ENCODE data around the gene JAG1.

Gene JAG1

GRCh38 chr20:10701607-10702006, 27.8 kb upstream of the JAG1 start:
- no peak for TF ChIP-seq CTCF (IDR thresholded peaks at IDR 0.05; ENCODE audit: low read depth, low read length, missing control alignments)

GRCh38 chr20:10699941-10700340, 26.1 kb upstream of the JAG1 start:
- H3K4me3 ChIP-seq (replicated peaks; ENCODE audit: low read depth, low read length): no peak overlapping the region
- TF ChIP-seq CTCF (IDR thresholded peaks at IDR 0.05; ENCODE audit: low read depth, low read length, missing control alignments): no peak
- no peak for DNase-seq (ENCODE audit: extremely low read depth, low read depth)

More at GRCh38 chr20:10701607-10702006, 27.8 kb upstream of the JAG1 start:
- no peak overlapping the region for H3K4me3 ChIP-seq (replicated peaks; ENCODE audit: low read depth, low read length)
- no peak for DNase-seq (ENCODE audit: extremely low read depth, low read depth)

- TF ChIP-seq CTCF (IDR thresholded peaks at IDR 0.05; ENCODE audit: low read depth, low read length, missing control alignments): no peak
- DNase-seq (ENCODE audit: extremely low read depth, low read depth): no peak
- no peak overlapping the region for H3K4me3 ChIP-seq (replicated peaks; ENCODE audit: low read depth, low read length)
Observed at GRCh38 chr20:10699489-10699888, 25.7 kb upstream of the JAG1 start.

DNA sequence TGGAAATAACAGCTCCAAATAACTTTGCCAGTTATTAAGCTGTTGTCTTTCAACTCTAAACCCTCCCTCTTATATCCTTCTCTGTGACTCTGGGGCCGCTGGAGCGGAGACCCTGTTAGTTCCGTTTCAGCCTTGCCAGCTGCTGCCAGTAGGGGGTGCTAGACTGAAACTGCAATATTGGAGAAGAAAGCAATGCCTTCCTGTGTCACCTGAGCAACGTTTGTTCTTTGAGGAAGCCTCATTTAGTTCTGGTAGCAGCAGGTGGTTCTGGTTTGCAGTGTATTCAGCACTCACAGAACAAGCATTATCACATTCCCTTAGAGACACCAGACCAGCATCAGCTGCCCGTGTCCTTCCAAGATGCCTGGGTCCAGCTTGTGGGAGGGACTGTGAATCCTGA, 22.9 kb upstream of the JAG1 start:
- DNase-seq (ENCODE audit: extremely low read depth, low read depth): no peak
- H3K4me3 ChIP-seq (replicated peaks; ENCODE audit: low read depth, low read length): no peak overlapping the region
- TF ChIP-seq CTCF (IDR thresholded peaks at IDR 0.05; ENCODE audit: low read depth, low read length, missing control alignments): peak; percentile 77

GRCh38 chr20:10689385-10689784, 15.6 kb upstream of the JAG1 start:
- no peak for DNase-seq (ENCODE audit: extremely low read depth, low read depth)
- TF ChIP-seq CTCF (IDR thresholded peaks at IDR 0.05; ENCODE audit: low read depth, low read length, missing control alignments): no peak
- no peak overlapping the region for H3K4me3 ChIP-seq (replicated peaks; ENCODE audit: low read depth, low read length)

DNA sequence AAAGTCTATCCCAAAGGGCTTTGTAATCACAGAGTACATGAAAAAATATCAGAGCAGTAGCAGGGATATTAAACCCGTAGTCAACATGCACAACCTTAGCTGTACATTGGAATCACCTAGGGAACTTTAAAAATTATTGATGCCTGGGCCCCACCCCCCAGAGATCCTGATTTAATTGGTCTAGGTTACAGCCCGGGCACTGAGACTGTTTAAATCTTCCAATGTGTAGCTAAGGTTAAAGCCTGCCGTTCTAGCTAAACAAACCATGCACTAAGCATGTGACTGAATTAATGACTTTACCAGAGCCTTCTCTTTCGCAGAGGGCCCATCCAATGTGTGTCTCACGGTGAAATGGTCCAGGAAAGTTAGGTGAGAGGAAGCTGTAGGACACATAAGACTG, 14.1 kb upstream of the JAG1 start:
- no peak overlapping the region for H3K4me3 ChIP-seq (replicated peaks; ENCODE audit: low read depth, low read length)
- no peak for DNase-seq (ENCODE audit: extremely low read depth, low read depth)
- TF ChIP-seq CTCF (IDR thresholded peaks at IDR 0.05; ENCODE audit: low read depth, low read length, missing control alignments): no peak

- TF ChIP-seq CTCF (IDR thresholded peaks at IDR 0.05; ENCODE audit: low read depth, low read length, missing control alignments): no peak
- DNase-seq (ENCODE audit: extremely low read depth, low read depth): no peak
Observed at GRCh38 chr20:10686356-10687133, 12.7 kb upstream of the JAG1 start.

More at GRCh38 chr20:10686356-10687133, 12.7 kb upstream of the JAG1 start:
- H3K4me3 ChIP-seq (replicated peaks; ENCODE audit: low read depth, low read length): no peak overlapping the region
